WERI-Rb-1 (cell line): Measurements from ENCODE around the gene BFSP2.

ENCODE experiments used
- DNase-seq: peaks from one replicate; pipeline ENCODE4 v3.0.0-alpha.2; 2020
- H3K27ac ChIP-seq: fragments of 250-450 bp; sonication (Bioruptor Pico); 2 replicates; pipeline ENCODE4 v1.5.1; 2020; ENCODE audit warnings: mild to moderate bottlenecking, moderate library complexity
- H3K27me3 ChIP-seq: fragments of 250-450 bp; sonication (Bioruptor Pico); 2 replicates; pipeline ENCODE4 v1.5.1; 2021; ENCODE audit warnings: mild to moderate bottlenecking, low read depth, moderate library complexity; ENCODE audit not compliant: insufficient read depth, severe bottlenecking
- H3K36me3 ChIP-seq: fragments of 250-450 bp; sonication (Bioruptor Pico); 2 replicates; pipeline ENCODE4 v1.5.1; 2020; ENCODE audit warnings: mild to moderate bottlenecking, moderate library complexity
- H3K4me3 ChIP-seq: 2 replicates; pipeline ENCODE4 v1.5.1; 2011; ENCODE audit warnings: low read depth, mild to moderate bottlenecking, control low read depth, low read length
- H3K9me3 ChIP-seq: fragments of 250-450 bp; sonication (Bioruptor Pico); 2 replicates; pipeline ENCODE4 v1.5.1; 2021; ENCODE audit warnings: mild to moderate bottlenecking, moderate library complexity; ENCODE audit not compliant: severe bottlenecking
- TF ChIP-seq, protein P1 (sequence below): IDR thresholded peaks from 2 replicates; pipeline ENCODE4 v1.5.1; 2011; ENCODE audit warnings: low read depth, mild to moderate bottlenecking, control low read depth, inconsistent platforms, low read length

BFSP2 gene

DNA sequence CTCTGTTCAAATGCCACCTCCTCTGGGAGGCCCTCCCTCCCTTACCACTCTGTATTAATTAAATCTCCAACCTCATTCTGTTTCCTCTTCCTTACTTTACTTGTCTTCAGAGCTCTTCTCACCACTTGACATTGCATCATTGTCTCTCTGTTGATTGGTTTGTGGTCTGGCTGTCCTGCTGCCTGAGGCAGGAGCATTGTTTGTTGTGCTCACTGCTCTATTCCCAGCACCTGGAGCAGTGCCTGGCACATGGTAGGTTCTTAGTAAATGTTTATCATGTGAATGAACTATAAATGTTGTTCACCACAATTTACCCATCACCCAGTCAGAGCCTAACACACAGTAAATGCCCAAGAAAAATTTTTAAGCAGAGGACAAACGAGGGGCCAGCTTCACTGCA is 6.7 kb upstream of the BFSP2 start:
- H3K4me3 ChIP-seq: no peak overlapping the region
- H3K27me3 ChIP-seq: no peaks in the 10 kb centered on the region
- no peaks in the 10 kb centered on the region for H3K36me3 ChIP-seq
- H3K27ac ChIP-seq: no peak overlapping the region
- TF ChIP-seq, protein P1, sequence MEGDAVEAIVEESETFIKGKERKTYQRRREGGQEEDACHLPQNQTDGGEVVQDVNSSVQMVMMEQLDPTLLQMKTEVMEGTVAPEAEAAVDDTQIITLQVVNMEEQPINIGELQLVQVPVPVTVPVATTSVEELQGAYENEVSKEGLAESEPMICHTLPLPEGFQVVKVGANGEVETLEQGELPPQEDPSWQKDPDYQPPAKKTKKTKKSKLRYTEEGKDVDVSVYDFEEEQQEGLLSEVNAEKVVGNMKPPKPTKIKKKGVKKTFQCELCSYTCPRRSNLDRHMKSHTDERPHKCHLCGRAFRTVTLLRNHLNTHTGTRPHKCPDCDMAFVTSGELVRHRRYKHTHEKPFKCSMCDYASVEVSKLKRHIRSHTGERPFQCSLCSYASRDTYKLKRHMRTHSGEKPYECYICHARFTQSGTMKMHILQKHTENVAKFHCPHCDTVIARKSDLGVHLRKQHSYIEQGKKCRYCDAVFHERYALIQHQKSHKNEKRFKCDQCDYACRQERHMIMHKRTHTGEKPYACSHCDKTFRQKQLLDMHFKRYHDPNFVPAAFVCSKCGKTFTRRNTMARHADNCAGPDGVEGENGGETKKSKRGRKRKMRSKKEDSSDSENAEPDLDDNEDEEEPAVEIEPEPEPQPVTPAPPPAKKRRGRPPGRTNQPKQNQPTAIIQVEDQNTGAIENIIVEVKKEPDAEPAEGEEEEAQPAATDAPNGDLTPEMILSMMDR: no peak
- H3K9me3 ChIP-seq: no peaks in the 10 kb centered on the region
- no peak for DNase-seq

GRCh38 chr3:133393691-133394474 is 6.0 kb upstream of the BFSP2 start:
- no peak for DNase-seq
- Histone ChIP-seq H3K27me3 (no peaks in the 10 kb centered on the region), H3K4me3 (no peak overlapping the region), H3K27ac (no peak overlapping the region), H3K36me3 (no peaks in the 10 kb centered on the region), H3K9me3 (no peaks in the 10 kb centered on the region)
- TF ChIP-seq, protein P1: no peak

- Histone ChIP-seq H3K27me3 (no peaks in the 10 kb centered on the region), H3K9me3 (no peaks in the 10 kb centered on the region), H3K36me3 (no peaks in the 10 kb centered on the region), H3K27ac (no peak overlapping the region), H3K4me3 (no peak overlapping the region)
- DNase-seq: no peak
- TF ChIP-seq, protein P1: no peak
These were observed 5.1 kb upstream of the BFSP2 start for GRCh38 chr3:133394561-133395311.

DNA sequence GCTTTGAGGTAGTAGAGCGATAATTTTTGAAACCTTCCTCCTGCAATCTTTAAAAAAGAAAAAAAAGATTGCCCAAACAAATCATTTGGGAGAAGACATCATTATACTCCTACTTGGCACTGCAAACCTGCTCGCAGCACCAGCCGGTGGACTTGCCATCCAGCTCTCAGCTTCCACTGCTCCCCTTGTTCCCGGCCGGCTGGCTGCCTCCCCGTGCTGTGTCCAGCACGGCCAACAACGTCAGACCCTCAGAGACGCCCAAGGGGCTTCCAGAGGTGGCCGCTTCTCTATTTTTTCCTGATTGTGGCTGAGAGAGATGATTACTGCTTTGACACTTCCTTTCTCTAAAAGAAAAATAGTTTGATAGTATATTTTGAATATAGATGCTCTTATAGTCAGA is 3.0 kb upstream of the BFSP2 start:
- no peaks in the 10 kb centered on the region for H3K9me3 ChIP-seq
- no peak overlapping the region for H3K4me3 ChIP-seq
- no peaks in the 10 kb centered on the region for H3K27me3 ChIP-seq
- no peaks in the 10 kb centered on the region for H3K36me3 ChIP-seq
- TF ChIP-seq, protein P1: no peak
- H3K27ac ChIP-seq: no peak overlapping the region
- no peak for DNase-seq

DNA sequence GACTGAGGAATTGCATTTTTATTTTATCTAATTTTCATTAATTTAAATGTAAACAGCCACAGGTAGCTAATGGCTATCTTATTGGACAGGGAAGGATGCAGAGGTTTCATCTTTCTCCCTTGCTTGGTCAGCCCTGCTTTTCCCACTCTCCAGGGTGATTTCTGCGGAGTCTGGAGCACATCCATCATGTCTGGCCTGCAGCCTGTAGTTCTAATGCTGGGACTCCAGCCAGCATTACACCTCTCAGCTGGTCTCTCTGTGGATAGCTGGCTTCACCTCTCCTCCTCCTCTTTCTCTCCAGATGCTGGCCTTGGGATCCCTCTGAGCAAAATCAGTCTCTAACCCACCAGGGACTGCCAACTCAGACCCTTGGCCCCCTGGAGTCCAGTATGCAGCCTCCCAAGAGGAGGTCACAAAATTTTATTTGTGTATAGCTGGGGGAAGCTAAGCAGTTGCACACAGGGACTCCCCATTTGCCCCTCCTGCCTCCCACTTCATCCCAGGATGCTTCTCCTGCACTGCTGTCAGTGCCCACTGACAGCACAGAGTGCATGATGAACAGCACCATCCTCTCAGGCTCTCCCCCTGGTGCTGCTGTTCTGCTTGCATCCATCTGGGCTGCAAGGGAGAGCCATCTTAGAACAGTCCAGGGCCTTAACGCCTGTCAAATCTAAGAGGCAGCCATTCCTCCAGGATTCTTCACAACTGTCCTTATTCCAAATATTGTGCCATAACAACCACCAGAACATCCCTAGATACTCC is 1.7 kb downstream of the BFSP2 start:
- Histone ChIP-seq H3K36me3 (no peaks in the 10 kb centered on the region), H3K27ac (no peak overlapping the region), H3K9me3 (no peaks in the 10 kb centered on the region), H3K4me3 (no peak overlapping the region), H3K27me3 (no peaks in the 10 kb centered on the region)
- TF ChIP-seq, protein P1: no peak
- no peak for DNase-seq
